GM12878 (cell line): ENCODE results near the gene MYD88. TPM values are rescaled to one million over a fixed set of nuclear protein-coding genes. Genes with fewer than 3 reads are reported as not detected.
A peak's percentile ranks its signal among the peaks of the same experiment; 100 is the strongest.

ENCODE experiments used
- EGR1 ChIP-seq, 2 experiments: IDR thresholded peaks; 1 replicate in 1 of 2; 2 replicates in 1 of 2; pipeline ENCODE4 v1.6.1; 2011 to 2012; ENCODE audit warnings: low read depth in 2 of 2, low read length in 2 of 2, borderline replicate concordance in 1 of 2, mild to moderate bottlenecking in 1 of 2, moderate library complexity in 1 of 2
- EP300 ChIP-seq, 2 experiments: fragments of 150-350 bp in 1 of 2; IDR thresholded peaks; 2 replicates each; pipeline ENCODE4 v1.6.1; 2011 to 2012; ENCODE audit warnings: low read depth in 2 of 2, low read length in 2 of 2, borderline replicate concordance in 1 of 2, improper control_type of control experiment in 1 of 2, inconsistent platforms in 1 of 2; ENCODE audit not compliant: control insufficient read depth in 1 of 2
- FOXK2 ChIP-seq: fragments of 450-650 bp; IDR thresholded peaks from 2 replicates; pipeline ENCODE4 v1.6.1; 2017; ENCODE audit warnings: mild to moderate bottlenecking, moderate library complexity
- JUNB ChIP-seq: IDR thresholded peaks from 2 replicates; pipeline ENCODE4 v1.6.1; 2016; ENCODE audit warnings: antibody characterized with exemption, mild to moderate bottlenecking
- SREBF2 ChIP-seq: IDR thresholded peaks from 2 replicates; pipeline ENCODE4 v1.6.1; 2012; ENCODE audit warnings: mild to moderate bottlenecking, low read length
- SUPT20H ChIP-seq: IDR thresholded peaks from 2 replicates; pipeline ENCODE4 v1.6.1; 2011; ENCODE audit warnings: low read depth, mild to moderate bottlenecking, low read length, moderate library complexity, borderline replicate concordance; ENCODE audit not compliant: control insufficient read depth
- SUZ12 ChIP-seq: fragments of 200-600 bp; sonication (generic); IDR thresholded peaks from one replicate; pipeline ENCODE4 v1.6.1; 2018; ENCODE audit warnings: antibody characterized with exemption, mild to moderate bottlenecking; ENCODE audit not compliant: unreplicated experiment
- TCF12 ChIP-seq: IDR thresholded peaks from 2 replicates; pipeline ENCODE4 v1.6.1; 2011; ENCODE audit warnings: low read depth, mild to moderate bottlenecking, low read length
- ZNF274 ChIP-seq: IDR thresholded peaks from one replicate; pipeline ENCODE4 v1.8.0; 2011; ENCODE audit not compliant: insufficient read length, insufficient read depth
- ZSCAN29 ChIP-seq: fragments of 450-650 bp; IDR thresholded peaks from 2 replicates; pipeline ENCODE4 v1.6.1; 2017; ENCODE audit warnings: mild to moderate bottlenecking, moderate library complexity
- polyA plus RNA-seq, 11 experiments: library from polyadenylated mRNA; depleted of rRNA in 4 of 11; unstranded in 6 of 11; stranded (reverse) in 5 of 11; fragments of >200 nt; fragmentation: Nextera tagmentation in 4 of 11; fragmentation: Illumina TruSeq in 1 of 11; extraction: Ambion mirVana in 4 of 11; extraction: Trizol in 1 of 11; gene quantifications; 1 replicate in 1 of 11; 2 replicates in 10 of 11; pipeline versions ENCODE4 v1.2.1 to v1.2.3, GENCODE V29; 2011 to 2016; ENCODE audit warnings: inconsistent platforms in 2 of 11, missing spikeins in 2 of 11, low read depth in 1 of 11
- total RNA-seq, 4 experiments: library from RNA; depleted of rRNA in 3 of 4; stranded (reverse); fragments of >200 nt in 3 of 4; fragmentation: Illumina TruSeq in 1 of 4; extraction: Trizol in 1 of 4; gene quantifications; 2 replicates each; pipeline versions ENCODE4 v1.2.1 to v1.2.3, GENCODE V29; 2013 to 2021
- TF ChIP-seq, protein P1 (sequence below): fragments of 450-650 bp; formaldehyde crosslinking; IDR thresholded peaks from 2 replicates; pipeline ENCODE4 v1.4.0; 2020; ENCODE audit warnings: mild to moderate bottlenecking, moderate library complexity
- TF ChIP-seq, protein P2 (sequence below): fragments of 450-650 bp; conservative IDR thresholded peaks from 2 replicates; pipeline ENCODE4 v1.6.1; 2017; ENCODE audit warnings: mild to moderate bottlenecking, moderate library complexity

The MYD88 gene
- total and polyA plus RNA-seq, 10 of the 15 experiments (the other 5 are each of a cell fraction or from before 2014, with no cell fraction given): 5.5 to 84.8 (median 67.5) TPM

DNA sequence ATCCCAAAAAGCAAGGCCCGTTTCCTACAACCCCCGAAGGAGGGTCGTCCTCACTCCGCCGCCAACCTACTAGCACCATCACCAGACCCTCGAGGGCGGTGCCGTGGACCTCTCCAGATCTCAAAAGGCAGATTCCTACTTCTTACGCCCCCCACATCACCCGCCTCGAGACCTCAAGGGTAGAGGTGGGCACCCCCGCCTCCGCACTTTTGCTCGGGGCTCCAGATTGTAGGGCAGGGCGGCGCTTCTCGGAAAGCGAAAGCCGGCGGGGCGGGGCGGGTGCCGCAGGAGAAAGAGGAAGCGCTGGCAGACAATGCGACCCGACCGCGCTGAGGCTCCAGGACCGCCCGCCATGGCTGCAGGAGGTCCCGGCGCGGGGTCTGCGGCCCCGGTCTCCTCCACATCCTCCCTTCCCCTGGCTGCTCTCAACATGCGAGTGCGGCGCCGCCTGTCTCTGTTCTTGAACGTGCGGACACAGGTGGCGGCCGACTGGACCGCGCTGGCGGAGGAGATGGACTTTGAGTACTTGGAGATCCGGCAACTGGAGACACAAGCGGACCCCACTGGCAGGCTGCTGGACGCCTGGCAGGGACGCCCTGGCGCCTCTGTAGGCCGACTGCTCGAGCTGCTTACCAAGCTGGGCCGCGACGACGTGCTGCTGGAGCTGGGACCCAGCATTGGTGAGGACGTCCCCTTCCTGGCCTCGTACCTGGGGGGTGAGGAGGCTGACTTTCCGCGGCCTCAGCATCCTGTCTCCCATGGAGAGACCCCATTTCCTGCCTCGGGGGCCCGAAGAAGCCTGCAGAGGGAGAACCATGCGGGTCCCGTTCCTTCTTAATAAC lies at the start of gene MYD88 (continued):
- TF ChIP-seq, protein P1, sequence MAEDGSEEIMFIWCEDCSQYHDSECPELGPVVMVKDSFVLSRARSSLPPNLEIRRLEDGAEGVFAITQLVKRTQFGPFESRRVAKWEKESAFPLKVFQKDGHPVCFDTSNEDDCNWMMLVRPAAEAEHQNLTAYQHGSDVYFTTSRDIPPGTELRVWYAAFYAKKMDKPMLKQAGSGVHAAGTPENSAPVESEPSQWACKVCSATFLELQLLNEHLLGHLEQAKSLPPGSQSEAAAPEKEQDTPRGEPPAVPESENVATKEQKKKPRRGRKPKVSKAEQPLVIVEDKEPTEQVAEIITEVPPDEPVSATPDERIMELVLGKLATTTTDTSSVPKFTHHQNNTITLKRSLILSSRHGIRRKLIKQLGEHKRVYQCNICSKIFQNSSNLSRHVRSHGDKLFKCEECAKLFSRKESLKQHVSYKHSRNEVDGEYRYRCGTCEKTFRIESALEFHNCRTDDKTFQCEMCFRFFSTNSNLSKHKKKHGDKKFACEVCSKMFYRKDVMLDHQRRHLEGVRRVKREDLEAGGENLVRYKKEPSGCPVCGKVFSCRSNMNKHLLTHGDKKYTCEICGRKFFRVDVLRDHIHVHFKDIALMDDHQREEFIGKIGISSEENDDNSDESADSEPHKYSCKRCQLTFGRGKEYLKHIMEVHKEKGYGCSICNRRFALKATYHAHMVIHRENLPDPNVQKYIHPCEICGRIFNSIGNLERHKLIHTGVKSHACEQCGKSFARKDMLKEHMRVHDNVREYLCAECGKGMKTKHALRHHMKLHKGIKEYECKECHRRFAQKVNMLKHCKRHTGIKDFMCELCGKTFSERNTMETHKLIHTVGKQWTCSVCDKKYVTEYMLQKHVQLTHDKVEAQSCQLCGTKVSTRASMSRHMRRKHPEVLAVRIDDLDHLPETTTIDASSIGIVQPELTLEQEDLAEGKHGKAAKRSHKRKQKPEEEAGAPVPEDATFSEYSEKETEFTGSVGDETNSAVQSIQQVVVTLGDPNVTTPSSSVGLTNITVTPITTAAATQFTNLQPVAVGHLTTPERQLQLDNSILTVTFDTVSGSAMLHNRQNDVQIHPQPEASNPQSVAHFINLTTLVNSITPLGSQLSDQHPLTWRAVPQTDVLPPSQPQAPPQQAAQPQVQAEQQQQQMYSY (CRISPR knock-in tag): no peak
- TF ChIP-seq SUZ12 (no peak), ZNF274 (no peak), ZSCAN29 (no peak), FOXK2 (no peak), EGR1 (IDR thresholded peaks at IDR 0.05; ENCODE audit: borderline replicate concordance in 1 of 2, low read depth in 2 of 2, low read length in 2 of 2) (peak in 1 of 2 experiments; percentile 87; a peak in 2 of 3 replicates), SUPT20H (no peak), SREBF2 (no peak), TCF12 (no peak), JUNB (no peak), EP300 (IDR thresholded peaks at IDR 0.05; ENCODE audit: borderline replicate concordance in 1 of 2, control insufficient read depth in 1 of 2, low read depth in 2 of 2, low read length in 2 of 2) (no peak)
- TF ChIP-seq, protein P2, sequence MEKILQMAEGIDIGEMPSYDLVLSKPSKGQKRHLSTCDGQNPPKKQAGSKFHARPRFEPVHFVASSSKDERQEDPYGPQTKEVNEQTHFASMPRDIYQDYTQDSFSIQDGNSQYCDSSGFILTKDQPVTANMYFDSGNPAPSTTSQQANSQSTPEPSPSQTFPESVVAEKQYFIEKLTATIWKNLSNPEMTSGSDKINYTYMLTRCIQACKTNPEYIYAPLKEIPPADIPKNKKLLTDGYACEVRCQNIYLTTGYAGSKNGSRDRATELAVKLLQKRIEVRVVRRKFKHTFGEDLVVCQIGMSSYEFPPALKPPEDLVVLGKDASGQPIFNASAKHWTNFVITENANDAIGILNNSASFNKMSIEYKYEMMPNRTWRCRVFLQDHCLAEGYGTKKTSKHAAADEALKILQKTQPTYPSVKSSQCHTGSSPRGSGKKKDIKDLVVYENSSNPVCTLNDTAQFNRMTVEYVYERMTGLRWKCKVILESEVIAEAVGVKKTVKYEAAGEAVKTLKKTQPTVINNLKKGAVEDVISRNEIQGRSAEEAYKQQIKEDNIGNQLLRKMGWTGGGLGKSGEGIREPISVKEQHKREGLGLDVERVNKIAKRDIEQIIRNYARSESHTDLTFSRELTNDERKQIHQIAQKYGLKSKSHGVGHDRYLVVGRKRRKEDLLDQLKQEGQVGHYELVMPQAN: peak; percentile 73
